ENCODE data around the gene TGFBR3.

TGFBR3 gene

GRCh38 chr1:91819038-91819788, 66.7 kb downstream of the TGFBR3 start:
- no peak for DNase-seq

GRCh38 chr1:91818713-91818975, 67.3 kb downstream of the TGFBR3 start:
- DNase-seq, result no peak

GRCh38 chr1:91817211-91817905, 68.6 kb downstream of the TGFBR3 start:
- DNase-seq, result no peak

- no peak for DNase-seq
Measured at GRCh38 chr1:91816031-91816430, 69.9 kb downstream of the TGFBR3 start.

GRCh38 chr1:91814448-91814847, 71.5 kb downstream of the TGFBR3 start:
- DNase-seq, result no peak

- no peak for DNase-seq
Measured at GRCh38 chr1:91813813-91814212, 72.1 kb downstream of the TGFBR3 start.

GRCh38 chr1:91811363-91812025, 74.5 kb downstream of the TGFBR3 start:
- no peak for DNase-seq

GRCh38 chr1:91809317-91809716, 76.6 kb downstream of the TGFBR3 start:
- DNase-seq, result no peak

- DNase-seq, result no peak
Measured at GRCh38 chr1:91807921-91808620, 77.9 kb downstream of the TGFBR3 start.

- peak; percentile 16 for DNase-seq
Measured at GRCh38 chr1:91806769-91807700, 78.9 kb downstream of the TGFBR3 start.

- DNase-seq, result no peak
Measured at GRCh38 chr1:91806181-91806768, 79.7 kb downstream of the TGFBR3 start.

- no peak for DNase-seq
Measured at GRCh38 chr1:91805311-91805801, 80.6 kb downstream of the TGFBR3 start.

GRCh38 chr1:91804546-91805023, 81.4 kb downstream of the TGFBR3 start:
- no peak for DNase-seq

GRCh38 chr1:91803847-91804545, 82.0 kb downstream of the TGFBR3 start:
- DNase-seq, result peak; percentile 33

- no peak for DNase-seq
Measured at GRCh38 chr1:91803123-91803522, 82.8 kb downstream of the TGFBR3 start.

GRCh38 chr1:91801496-91802115, 84.3 kb downstream of the TGFBR3 start:
- DNase-seq, result no peak

- DNase-seq, result no peak
Measured at GRCh38 chr1:91799863-91800262, 86.1 kb downstream of the TGFBR3 start.

GRCh38 chr1:91799159-91799558, 86.8 kb downstream of the TGFBR3 start:
- DNase-seq, result no peak

GRCh38 chr1:91798740-91799139, 87.2 kb downstream of the TGFBR3 start:
- no peak for DNase-seq

- no peak for DNase-seq
Measured at GRCh38 chr1:91798241-91798648, 87.7 kb downstream of the TGFBR3 start.

GRCh38 chr1:91797164-91797563, 88.8 kb downstream of the TGFBR3 start:
- DNase-seq, result no peak

All from NCI-H69 (cell line).